Measurements from ENCODE around the gene RGN.

Gene RGN

DNA sequence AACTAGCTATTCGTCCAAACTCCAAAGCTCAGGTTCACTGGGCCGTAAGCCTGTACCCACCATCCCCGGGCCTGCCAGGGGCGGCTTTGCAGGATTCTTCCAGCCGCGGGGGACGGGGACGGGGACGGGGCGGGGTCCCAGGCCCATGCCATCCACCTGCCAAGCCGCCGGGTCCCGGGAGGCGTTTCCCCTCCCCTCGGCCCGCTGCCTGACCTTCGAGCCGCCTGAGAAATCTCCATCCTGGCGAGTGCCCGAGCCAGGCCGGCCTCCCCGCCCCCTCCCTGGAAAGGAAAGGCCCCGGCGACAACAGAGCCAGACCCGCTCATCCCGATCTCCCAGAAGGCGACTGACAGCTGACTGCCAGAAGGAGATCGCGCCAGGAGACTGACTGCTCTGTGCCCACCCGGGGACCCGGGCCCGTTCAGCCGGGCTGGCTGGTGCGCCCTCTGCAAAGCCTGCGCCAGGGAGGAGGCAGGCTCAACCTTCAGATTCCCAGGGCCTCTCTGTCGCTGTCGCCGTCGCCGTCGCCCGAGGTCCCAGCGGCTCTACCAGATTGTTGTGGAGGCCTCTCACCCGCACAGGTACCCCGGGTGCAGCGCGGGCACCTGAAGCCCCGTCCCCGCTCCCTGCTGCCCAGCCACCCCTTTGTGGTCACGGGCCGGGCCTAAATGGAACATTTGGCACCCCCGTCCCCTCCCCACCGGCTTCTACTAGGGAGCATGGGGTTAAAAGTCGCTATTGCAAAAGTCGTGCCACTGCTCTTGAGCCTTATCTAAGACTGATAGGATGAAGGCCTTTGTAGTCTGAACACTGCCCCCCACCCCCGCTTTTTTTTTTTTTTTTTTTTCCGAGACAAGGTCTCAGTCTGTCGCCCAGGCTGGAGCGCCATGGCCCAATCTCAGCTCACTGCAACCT lies at the start of gene RGN:
TSS of gene RGN (plus strand) at position 315 of the 915 bp plus-strand sequence. CDS start 2,702 bp downstream, outside the sequence.
- H3K4me1 ChIP-seq (ENCODE audit: control insufficient read depth, insufficient read depth, low read length), result no peaks in the 10 kb centered on the region
- H3K4me3 ChIP-seq (ENCODE audit: low read depth, low read length), result peak within 1 kb of the TSS; percentile 35
- H3K27me3 ChIP-seq (ENCODE audit: control insufficient read depth, insufficient read depth, low read length), result no peaks in the 10 kb centered on the region
- no peaks in the 10 kb centered on the region for H3K36me3 ChIP-seq (ENCODE audit: control insufficient read depth, insufficient read depth, low read length)
- H3K9me3 ChIP-seq (ENCODE audit: control insufficient read depth, insufficient read depth, low read length), result no peaks in the 10 kb centered on the region
- no peak within 1 kb of the TSS for H3K9ac ChIP-seq (ENCODE audit: low read depth, low read length)

DNA sequence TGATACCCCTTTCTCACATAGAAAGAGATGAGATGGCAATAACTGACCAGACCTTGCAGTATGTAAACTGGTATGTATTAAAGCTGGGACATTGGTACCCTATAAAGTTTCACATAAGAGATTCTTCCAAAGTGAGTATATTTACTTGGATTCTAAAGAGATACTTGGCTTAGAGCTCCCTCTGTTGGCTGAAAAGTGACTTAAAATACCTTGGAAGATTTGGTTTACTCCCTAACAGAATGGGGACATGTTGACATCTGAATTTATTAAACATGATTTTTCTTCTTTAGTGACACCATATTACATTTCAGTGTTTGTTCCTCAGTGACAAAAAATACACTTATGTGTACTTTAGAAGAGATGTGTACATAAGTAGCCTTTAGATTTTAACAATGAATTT lies 47.9 kb upstream of the RGN start:
- H3K27me3 ChIP-seq (ENCODE audit: control insufficient read depth, insufficient read depth, low read length), result no peaks in the 10 kb centered on the region
- H3K9me3 ChIP-seq (ENCODE audit: control insufficient read depth, insufficient read depth, low read length), result no peaks in the 10 kb centered on the region
- no peaks in the 10 kb centered on the region for H3K36me3 ChIP-seq (ENCODE audit: control insufficient read depth, insufficient read depth, low read length)

DNA sequence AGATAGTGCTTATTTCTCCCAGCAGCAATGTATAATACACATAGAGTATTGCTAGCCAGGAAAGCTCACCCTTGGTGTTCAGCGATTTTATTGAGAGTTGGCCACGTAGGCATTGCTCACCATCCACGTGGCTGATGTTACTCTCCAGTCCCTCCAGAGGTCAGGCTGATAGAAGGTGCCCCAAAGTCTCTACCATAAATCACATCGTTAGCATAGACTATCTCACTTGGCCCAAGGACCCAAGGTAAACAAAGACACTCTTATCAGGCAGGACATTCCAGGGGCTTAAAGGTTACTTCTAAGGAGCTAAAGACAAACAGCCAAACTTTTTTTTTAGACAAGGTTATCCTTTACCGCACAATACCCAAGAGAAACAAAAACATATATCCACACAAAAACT lies 30.3 kb upstream of the RGN start:
- H3K9ac ChIP-seq (ENCODE audit: low read depth, low read length), result no peak overlapping the region
- no peaks in the 10 kb centered on the region for H3K36me3 ChIP-seq (ENCODE audit: control insufficient read depth, insufficient read depth, low read length)
- no peaks in the 10 kb centered on the region for H3K4me1 ChIP-seq (ENCODE audit: control insufficient read depth, insufficient read depth, low read length)
- no peak overlapping the region for H3K4me3 ChIP-seq (ENCODE audit: low read depth, low read length)
- no peaks in the 10 kb centered on the region for H3K9me3 ChIP-seq (ENCODE audit: control insufficient read depth, insufficient read depth, low read length)
- no peaks in the 10 kb centered on the region for H3K27me3 ChIP-seq (ENCODE audit: control insufficient read depth, insufficient read depth, low read length)

More for the DNA sequence above, 47.9 kb upstream of the RGN start:
- Histone ChIP-seq H3K4me3 (ENCODE audit: low read depth, low read length) (no peak overlapping the region), H3K9ac (ENCODE audit: low read depth, low read length) (no peak overlapping the region), H3K4me1 (ENCODE audit: control insufficient read depth, insufficient read depth, low read length) (no peaks in the 10 kb centered on the region)

DNA sequence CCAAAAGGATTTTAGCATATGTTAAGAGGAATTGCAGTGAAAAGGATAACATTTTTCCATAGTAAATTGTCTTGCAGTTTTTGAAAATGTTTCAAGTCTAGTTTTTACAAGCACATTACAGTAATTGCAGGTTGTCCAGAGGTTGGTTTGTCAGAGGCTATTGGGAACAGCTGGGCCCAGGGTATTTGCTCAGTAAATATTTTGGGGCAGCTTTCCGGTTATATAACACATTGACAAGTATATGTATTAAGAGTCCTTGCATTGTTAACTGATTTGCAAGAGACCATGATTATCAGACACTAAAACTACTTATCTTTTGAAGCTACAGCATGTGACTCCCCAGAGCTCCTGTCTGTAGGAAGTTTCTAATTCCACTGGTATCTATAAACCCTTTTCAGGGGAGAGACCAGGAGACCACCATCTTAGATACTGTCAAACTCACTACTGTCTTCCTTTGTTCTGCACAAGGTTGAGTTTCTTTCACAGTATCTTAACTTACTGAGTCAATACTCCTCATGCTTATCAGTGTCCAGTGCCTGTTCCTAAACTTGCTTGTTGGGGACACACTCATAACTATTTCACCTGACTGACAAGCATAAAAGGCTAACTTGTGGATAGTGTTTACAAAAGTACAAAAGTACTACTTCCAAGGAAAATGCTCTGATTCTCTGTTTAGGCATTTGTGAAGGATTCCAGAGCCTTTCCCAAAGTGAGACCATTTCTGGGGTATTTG lies 18.9 kb upstream of the RGN start:
- no peaks in the 10 kb centered on the region for H3K27me3 ChIP-seq (ENCODE audit: control insufficient read depth, insufficient read depth, low read length)
- H3K36me3 ChIP-seq (ENCODE audit: control insufficient read depth, insufficient read depth, low read length), result no peaks in the 10 kb centered on the region
- H3K9ac ChIP-seq (ENCODE audit: low read depth, low read length), result no peak overlapping the region
- no peak overlapping the region for H3K4me3 ChIP-seq (ENCODE audit: low read depth, low read length)
- no peaks in the 10 kb centered on the region for H3K4me1 ChIP-seq (ENCODE audit: control insufficient read depth, insufficient read depth, low read length)
- peaks cover 4% of the 10 kb centered on the region for H3K9me3 ChIP-seq (ENCODE audit: control insufficient read depth, insufficient read depth, low read length)

DNA sequence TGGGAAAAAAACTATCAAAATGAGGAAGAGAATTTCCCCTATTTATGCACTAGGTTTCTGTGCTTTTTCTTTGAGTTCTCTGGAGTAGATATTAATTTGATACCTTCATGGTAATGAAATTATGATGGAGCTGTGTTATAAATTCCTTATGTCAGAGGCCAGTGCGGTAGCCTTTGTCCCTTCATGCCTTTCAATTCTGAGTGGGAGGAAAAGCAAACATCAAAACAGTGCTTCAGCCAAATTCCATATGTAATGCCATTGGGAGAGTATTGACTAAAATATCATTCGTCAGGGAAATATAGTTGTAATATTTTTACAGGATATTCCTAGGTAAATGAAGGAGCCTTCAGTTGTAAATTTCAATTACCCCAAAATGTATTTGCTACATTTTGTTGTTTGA lies 17.5 kb upstream of the RGN start:
- Histone ChIP-seq H3K27me3 (ENCODE audit: control insufficient read depth, insufficient read depth, low read length) (no peaks in the 10 kb centered on the region), H3K9ac (ENCODE audit: low read depth, low read length) (no peak overlapping the region), H3K4me1 (ENCODE audit: control insufficient read depth, insufficient read depth, low read length) (no peaks in the 10 kb centered on the region), H3K9me3 (ENCODE audit: control insufficient read depth, insufficient read depth, low read length) (peaks cover 4% of the 10 kb centered on the region), H3K4me3 (ENCODE audit: low read depth, low read length) (no peak overlapping the region), H3K36me3 (ENCODE audit: control insufficient read depth, insufficient read depth, low read length) (no peaks in the 10 kb centered on the region)

DNA sequence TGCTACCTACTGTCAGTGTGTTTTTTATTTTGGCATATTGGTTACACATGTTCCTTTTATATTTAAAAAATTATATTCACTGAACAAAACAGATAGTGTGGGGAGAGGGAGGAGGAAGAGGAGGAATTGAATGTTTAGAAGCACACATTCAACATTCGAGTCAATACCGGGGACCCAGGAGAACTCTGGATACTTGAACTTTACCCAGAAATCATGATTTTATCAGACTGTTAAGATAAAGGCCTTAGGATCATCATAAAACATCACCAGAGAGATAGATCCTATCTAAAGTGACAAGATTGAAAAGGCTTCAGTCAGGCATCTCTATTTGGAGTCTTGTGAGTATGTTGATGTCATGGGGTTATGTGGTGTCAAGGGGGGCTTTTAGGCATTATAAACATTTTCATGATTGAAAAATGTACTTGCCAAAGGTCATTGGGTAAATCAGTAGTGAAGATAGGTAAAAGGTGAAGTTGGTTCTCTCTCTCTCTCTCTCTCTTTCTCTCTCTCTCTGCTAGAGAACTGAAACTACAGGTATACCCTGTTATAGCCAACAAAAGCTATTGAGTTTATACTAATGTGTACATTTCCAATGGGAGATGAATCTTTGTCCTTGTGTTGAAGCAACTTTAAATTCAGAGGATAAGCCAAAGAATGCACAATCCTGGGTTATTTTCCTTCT lies 16.9 kb upstream of the RGN start:
- Histone ChIP-seq H3K9ac (ENCODE audit: low read depth, low read length) (no peak overlapping the region), H3K27me3 (ENCODE audit: control insufficient read depth, insufficient read depth, low read length) (no peaks in the 10 kb centered on the region), H3K4me1 (ENCODE audit: control insufficient read depth, insufficient read depth, low read length) (no peaks in the 10 kb centered on the region), H3K9me3 (ENCODE audit: control insufficient read depth, insufficient read depth, low read length) (peaks cover 4% of the 10 kb centered on the region), H3K4me3 (ENCODE audit: low read depth, low read length) (no peak overlapping the region), H3K36me3 (ENCODE audit: control insufficient read depth, insufficient read depth, low read length) (no peaks in the 10 kb centered on the region)

DNA sequence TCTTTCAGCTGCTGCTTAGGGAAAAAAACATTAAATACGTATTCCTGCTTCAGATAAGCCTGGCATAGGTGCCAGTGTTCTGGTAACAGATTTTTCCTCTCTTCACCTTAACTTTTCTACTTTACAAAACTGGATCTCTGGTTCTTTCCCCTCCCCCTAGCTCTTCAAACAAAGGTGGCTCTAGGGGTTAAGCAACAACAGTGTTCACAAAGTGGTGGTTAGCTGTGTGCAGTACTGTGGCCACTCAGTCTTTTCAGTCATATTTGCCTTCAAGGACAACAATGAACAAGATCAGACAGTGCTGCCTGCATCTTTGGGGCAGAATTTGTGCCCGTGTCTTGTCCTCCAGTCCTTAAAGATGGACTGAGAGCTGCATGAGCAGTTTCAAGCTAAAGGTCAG lies 15.1 kb upstream of the RGN start:
- Histone ChIP-seq H3K9me3 (ENCODE audit: control insufficient read depth, insufficient read depth, low read length) (peaks cover 4% of the 10 kb centered on the region), H3K27me3 (ENCODE audit: control insufficient read depth, insufficient read depth, low read length) (no peaks in the 10 kb centered on the region)

DNA sequence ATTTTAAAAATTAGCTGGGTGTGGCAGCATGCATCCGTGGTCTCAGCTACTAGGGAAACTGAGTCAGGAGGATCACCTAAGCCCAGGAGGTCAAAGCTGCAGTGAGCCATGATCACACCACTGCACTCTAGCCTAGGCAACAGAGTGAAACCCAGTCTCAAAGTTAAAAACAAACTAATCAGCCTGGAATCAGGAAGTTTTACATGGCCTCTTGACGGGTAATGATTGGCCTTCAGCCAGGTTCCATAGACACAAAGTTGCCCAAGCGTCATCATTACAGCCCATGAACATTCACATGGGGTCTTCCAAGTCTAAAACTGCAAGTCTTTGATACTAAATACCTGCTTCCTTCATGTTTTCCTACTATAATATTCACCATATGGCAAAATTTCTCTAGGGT lies 10.0 kb upstream of the RGN start:
- Histone ChIP-seq H3K36me3 (ENCODE audit: control insufficient read depth, insufficient read depth, low read length) (no peaks in the 10 kb centered on the region), H3K9ac (ENCODE audit: low read depth, low read length) (no peak overlapping the region), H3K27me3 (ENCODE audit: control insufficient read depth, insufficient read depth, low read length) (no peaks in the 10 kb centered on the region), H3K9me3 (ENCODE audit: control insufficient read depth, insufficient read depth, low read length) (no peaks in the 10 kb centered on the region), H3K4me1 (ENCODE audit: control insufficient read depth, insufficient read depth, low read length) (no peaks in the 10 kb centered on the region), H3K4me3 (ENCODE audit: low read depth, low read length) (no peak overlapping the region)

More for the DNA sequence above, 15.1 kb upstream of the RGN start:
- Histone ChIP-seq H3K36me3 (ENCODE audit: control insufficient read depth, insufficient read depth, low read length) (no peaks in the 10 kb centered on the region), H3K4me3 (ENCODE audit: low read depth, low read length) (no peak overlapping the region), H3K9ac (ENCODE audit: low read depth, low read length) (no peak overlapping the region), H3K4me1 (ENCODE audit: control insufficient read depth, insufficient read depth, low read length) (no peaks in the 10 kb centered on the region)

DNA sequence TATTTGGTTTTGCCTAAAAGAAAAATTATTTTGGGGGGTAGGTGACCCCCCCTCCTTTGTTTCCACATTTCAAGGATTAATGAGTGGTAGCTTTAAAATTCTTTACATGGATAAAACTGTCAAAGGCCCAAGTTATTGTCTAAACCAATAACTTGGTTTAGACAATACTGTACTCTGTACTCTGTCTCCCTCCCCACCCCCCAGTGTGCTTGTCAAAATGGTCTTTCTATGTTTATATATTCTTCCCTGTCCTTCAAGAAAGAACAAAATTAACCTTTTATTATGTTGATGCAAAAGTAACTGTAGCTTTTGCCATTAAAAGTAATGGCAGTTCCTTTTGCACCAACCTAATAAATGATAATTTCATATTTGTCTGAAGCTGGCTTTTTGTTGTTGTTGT lies 9.5 kb upstream of the RGN start:
- H3K4me3 ChIP-seq (ENCODE audit: low read depth, low read length), result no peak overlapping the region
- H3K36me3 ChIP-seq (ENCODE audit: control insufficient read depth, insufficient read depth, low read length), result no peaks in the 10 kb centered on the region
- H3K4me1 ChIP-seq (ENCODE audit: control insufficient read depth, insufficient read depth, low read length), result no peaks in the 10 kb centered on the region
- H3K9ac ChIP-seq (ENCODE audit: low read depth, low read length), result no peak overlapping the region
- H3K27me3 ChIP-seq (ENCODE audit: control insufficient read depth, insufficient read depth, low read length), result no peaks in the 10 kb centered on the region
- no peaks in the 10 kb centered on the region for H3K9me3 ChIP-seq (ENCODE audit: control insufficient read depth, insufficient read depth, low read length)

DNA sequence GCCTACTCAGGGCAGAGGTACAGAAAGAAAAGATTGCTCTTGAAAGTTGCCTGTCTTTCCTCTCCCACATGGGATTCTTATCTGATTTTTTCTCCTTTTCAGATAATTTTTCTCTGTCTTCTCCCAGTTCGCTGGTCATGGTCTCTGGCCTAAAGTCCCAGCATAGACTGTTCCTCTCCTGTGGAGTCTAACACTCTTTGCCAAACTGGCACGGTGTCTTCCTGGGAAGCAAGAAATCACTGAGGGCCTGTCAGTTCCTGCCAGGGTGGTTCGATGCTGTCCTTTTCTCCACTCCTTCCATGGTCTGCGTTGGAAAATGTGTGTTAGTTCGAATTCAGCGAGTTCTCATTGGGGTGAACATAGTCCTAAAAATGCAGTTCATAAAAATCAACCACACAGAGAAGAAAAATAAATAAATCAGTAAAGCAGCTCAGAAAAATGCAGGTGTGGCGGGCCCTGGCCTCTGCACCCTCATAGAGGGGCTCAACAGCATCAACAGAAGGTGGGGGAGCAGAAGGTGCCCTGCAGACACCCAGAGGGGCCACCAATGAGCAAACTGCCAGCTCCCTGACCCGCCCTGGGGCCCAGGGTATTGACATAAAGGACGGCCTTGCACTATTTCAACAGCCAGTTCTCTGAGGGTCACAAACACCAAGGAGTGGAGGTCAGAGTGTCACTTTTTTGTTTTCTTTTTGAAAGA lies 2.1 kb downstream of the RGN start:
- H3K9me3 ChIP-seq (ENCODE audit: control insufficient read depth, insufficient read depth, low read length), result no peaks in the 10 kb centered on the region

DNA sequence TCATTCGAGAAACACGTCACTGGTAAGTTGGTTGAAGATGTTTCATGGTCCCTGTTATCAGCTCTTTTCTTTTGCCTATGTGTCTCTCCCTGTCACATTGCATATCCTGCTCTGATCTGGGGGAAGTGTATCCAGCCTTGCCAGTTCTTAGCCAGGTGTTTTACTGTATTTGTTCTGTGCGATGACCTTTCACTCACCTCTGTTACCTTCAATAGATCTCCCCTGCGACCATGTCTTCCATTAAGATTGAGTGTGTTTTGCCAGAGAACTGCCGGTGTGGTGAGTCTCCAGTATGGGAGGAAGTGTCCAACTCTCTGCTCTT lies 2.6 kb downstream of the RGN start:
- Histone ChIP-seq H3K4me3 (ENCODE audit: low read depth, low read length) (no peak overlapping the region), H3K9ac (ENCODE audit: low read depth, low read length) (no peak overlapping the region), H3K4me1 (ENCODE audit: control insufficient read depth, insufficient read depth, low read length) (no peaks in the 10 kb centered on the region), H3K36me3 (ENCODE audit: control insufficient read depth, insufficient read depth, low read length) (no peaks in the 10 kb centered on the region), H3K27me3 (ENCODE audit: control insufficient read depth, insufficient read depth, low read length) (no peaks in the 10 kb centered on the region), H3K9me3 (ENCODE audit: control insufficient read depth, insufficient read depth, low read length) (no peaks in the 10 kb centered on the region)

More for the DNA sequence above, 2.1 kb downstream of the RGN start:
- Histone ChIP-seq H3K36me3 (ENCODE audit: control insufficient read depth, insufficient read depth, low read length) (no peaks in the 10 kb centered on the region), H3K9ac (ENCODE audit: low read depth, low read length) (no peak overlapping the region), H3K4me3 (ENCODE audit: low read depth, low read length) (no peak overlapping the region), H3K27me3 (ENCODE audit: control insufficient read depth, insufficient read depth, low read length) (no peaks in the 10 kb centered on the region), H3K4me1 (ENCODE audit: control insufficient read depth, insufficient read depth, low read length) (no peaks in the 10 kb centered on the region)

Measured in iPS-15b (cell line).